Femur (tissue), 1 donor: ENCODE measurements around the gene DPEP2.
"Not testable (repeated sequence)": the region's sequence is repeated elsewhere in the genome, so short reads cannot be mapped to it uniquely, and the experiment has no call there.

Experiments used
- DNase-seq: peaks from one replicate; pipeline ENCODE4 v3.0.0-alpha.2; 2017

The DPEP2 gene

GRCh38 chr16:67975321-67976105, 23.8 kb downstream of the DPEP2 start:
- DNase-seq = no peak

DNA sequence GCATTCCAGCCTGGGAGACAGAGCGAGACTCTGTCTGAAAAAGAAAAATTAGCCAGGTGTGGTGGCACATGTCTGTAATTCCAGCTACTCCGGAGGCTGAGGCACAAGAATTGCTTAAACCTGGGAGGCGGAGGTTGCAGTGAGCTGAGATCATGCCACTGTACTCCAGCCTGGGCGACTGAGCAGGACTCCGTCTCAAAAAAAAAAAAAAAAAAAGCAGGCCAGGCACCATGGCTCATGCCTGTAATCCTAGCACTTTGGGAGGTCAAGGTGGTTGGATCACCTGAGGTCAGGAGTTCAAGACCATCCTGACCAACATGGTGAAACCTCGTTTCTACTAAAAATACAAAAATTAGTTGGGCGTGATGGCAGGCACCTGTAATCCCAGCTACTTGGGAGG, 27.0 kb downstream of the DPEP2 start:
- DNase-seq = not testable (repeated sequence)

DNA sequence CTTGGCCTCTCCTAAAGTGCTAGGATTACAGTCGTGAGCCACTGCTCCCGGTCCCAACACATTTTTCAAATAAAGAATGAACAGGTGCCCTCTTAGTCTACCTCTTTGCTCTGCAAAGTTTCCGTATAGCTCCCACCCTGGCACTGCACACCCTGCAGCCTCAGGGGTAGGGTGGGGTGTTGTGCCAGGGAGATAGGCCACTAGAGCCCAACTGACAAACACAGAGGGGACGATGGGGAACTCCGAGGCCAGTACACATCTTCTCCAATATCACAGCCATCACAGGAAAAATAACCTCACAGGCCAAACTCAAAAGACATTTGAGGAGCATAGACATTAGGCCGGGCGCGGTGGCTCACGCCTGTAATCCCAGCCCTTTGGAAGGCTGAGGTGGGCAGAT, 28.2 kb downstream of the DPEP2 start:
- DNase-seq = no peak

- DNase-seq = no peak
Observed at GRCh38 chr16:67969254-67970039, 29.8 kb downstream of the DPEP2 start.

GRCh38 chr16:67968400-67969253, 30.7 kb downstream of the DPEP2 start, which contains the start of gene SLC12A4:
SLC12A4 (minus strand) TSS chr16:67968637; CDS start chr16:67968553, 84 bp downstream.
- DNase-seq = peak; percentile 95

GRCh38 chr16:67967958-67968399, 31.3 kb downstream of the DPEP2 start:
- DNase-seq = peak; percentile 77

DNA sequence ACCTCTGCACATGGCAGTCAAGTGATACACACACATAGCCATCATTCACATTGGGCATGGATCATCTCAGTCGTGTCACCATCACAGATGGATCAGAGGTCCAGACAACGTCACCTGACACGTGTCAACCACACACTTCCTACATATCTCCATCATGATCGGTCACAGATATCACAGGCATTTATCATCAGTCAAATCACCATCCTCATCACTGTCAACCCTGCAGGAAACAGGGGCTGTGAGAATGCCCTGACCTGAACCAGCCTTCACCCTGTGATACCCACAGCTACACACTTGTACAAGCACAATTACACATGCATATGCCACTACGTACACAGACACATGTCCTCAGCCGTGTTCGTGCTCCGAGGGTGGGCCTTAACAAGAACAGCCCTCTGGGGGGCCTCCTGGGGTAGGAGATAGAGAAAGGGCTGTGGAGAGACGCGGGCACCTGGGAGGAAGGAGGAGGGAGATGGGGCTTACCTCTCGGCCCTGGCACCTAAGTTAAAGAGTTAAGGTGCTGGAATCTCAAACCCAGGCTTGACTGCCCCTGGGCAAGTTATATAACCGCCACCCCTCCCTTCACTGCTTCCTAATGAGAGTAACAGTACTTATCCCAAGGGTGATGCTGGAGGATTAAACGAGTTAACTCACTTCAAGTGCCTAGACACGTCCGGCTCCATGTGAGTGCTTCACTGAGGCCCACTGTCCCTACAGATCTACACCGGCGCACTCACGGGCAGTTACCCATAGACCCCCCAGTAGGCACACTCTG, 31.9 kb downstream of the DPEP2 start:
- DNase-seq = no peak

- DNase-seq = no peak
Observed at GRCh38 chr16:67966549-67967182, 32.6 kb downstream of the DPEP2 start.

GRCh38 chr16:67965668-67966548, 33.4 kb downstream of the DPEP2 start:
- DNase-seq = no peak

- DNase-seq = no peak
Observed at GRCh38 chr16:67964477-67965131, 34.7 kb downstream of the DPEP2 start.

GRCh38 chr16:67963662-67964321, 35.5 kb downstream of the DPEP2 start:
- DNase-seq = no peak

DNA sequence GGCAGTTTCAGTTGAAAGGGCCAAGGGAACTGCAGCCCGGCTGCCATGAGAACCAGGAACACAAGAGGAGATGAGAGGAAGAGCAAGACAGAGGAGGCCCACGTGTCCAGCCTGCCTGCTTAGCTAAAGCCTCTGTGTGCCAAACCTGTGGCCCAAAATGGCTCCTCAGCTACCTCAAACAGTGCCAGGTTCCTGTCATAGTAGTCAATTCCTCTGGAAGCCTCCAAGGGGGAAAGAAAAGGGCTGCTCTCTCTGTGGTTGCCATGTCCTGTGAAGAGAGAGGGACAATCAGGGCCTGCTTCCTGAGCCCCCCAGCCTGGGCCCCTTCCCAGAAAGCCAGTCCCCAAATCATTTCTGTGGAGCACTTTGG, 36.0 kb downstream of the DPEP2 start:
- DNase-seq = no peak

DNA sequence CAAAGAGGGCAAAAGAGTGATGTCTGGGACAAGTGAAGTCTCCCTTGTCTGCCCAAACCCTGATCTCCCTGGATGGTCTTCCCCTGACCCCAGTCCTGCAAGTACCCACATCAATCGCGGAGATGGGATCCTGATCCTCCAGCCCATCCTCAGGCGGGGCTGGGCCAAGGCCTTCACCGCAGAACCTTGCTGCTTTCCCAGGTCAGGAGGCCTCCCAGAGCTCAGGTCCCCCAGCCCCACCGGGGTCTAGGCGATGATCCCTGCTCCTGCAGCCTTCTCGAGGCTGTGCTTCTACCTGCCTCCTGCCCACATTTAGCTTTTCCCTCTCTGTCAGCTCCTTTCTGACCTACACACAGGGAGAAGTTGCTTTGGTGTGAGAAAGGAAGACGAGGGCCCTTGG, 37.1 kb downstream of the DPEP2 start:
- no peak for DNase-seq

DNA sequence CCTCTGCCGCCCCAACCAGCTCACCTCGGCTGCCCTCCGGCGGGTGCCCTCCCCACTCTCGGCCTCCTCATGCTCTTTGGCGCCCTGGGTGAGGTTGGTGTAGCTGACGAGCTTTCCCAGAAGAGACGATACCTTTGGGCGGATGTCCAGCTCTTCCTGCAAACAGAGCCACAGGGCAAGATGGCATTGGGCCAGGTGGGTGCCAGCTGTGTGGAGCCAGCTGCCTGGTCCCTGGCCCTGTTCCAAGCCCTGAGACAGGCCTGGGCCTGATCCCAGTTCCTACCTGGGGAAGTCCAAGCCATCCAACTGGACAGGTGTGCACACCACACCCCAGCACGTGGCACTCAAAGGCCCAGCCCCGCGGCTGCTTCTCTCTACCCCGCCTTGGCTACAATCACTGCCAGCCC, 37.7 kb downstream of the DPEP2 start:
- DNase-seq = no peak

GRCh38 chr16:67959536-67960329, 39.6 kb downstream of the DPEP2 start:
- no peak for DNase-seq

DNA sequence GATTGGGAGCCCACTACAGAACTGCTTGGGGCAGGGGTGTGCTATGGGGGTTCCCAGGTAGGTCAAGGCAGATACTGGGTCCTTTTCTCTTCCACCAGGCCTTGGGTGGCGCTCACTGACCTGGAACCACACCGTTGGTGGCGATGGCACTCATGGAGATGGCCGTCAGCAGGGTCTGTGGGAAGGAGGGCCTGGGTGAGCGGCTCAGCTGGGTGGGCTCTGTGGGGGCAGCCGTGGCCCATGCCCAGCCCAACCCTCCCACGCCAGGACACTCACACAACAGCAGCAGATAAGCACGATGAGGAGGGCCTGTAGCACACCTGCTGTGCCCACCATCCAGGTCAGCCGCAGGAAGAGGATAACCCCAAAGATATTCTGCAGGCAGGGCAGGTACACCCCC, 41.7 kb downstream of the DPEP2 start:
- no peak for DNase-seq

DNA sequence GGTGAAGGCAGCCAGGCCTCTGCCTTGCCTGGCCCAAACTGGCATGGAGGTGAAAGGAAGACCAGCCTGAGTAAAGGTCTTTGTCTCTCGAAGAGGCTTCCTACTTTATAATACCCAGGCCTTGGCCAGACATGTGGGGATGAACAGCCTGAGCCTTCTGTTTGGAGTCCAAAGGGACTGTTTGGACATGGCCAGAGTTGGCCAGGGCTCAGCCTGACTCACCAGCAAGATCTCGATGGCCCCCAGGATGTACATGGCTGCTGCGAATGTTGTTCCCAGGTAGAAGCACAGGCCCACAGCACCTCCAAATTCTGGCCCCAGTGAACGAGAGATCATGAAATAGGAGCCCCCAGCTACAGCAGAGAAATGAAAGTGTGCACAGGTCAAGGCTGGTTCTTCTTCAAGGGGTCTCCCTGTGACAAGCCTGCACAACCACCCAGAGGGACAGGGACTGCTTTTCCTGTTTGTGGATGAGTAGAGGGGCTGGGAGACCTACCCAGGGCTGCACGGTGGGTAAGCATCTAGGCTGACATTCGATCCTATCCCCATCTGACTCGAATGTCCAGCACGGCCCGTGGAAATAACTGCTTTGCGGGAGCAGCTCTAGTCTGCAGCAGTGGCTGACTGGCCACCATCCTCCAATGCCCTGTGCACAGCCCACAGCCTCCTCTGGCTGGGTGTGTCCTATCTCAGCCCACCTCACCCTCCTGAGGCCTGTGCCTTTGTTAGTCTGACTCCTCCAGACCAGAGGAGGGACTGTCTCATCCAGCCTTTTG, 44.7 kb downstream of the DPEP2 start:
- DNase-seq = no peak
